ENCODE data around the gene CDK10. TPM values are rescaled to one million over a fixed set of nuclear protein-coding genes. Genes with fewer than 3 reads are reported as not detected.

Gene CDK10
- polyA plus RNA-seq, 3 donors = 16.5 to 107 (median 18.3) TPM

- peak in 1 of 3 donors; percentile 8 for DNase-seq
- Histone ChIP-seq H2AFZ (ENCODE audit: insufficient read depth, low read depth, low read length, poor library complexity, severe bottlenecking) (no peak overlapping the region), H3K4me1 (ENCODE audit: control insufficient read depth in 1 of 2, insufficient read depth in 2 of 2, low read length in 2 of 2) (peaks cover 14 to 24% of the 10 kb centered on the region in 2 donors), H3K27me3 (ENCODE audit: control insufficient read depth in 2 of 2, insufficient read depth in 2 of 2, low read length in 2 of 2) (no peaks in the 10 kb centered on the region), H3K4me2 (replicated peaks; ENCODE audit: extremely low read depth, low read length, poor library complexity, severe bottlenecking) (no peak overlapping the region), H3K9ac (ENCODE audit: insufficient read depth, low read length, poor library complexity, severe bottlenecking) (no peak overlapping the region), H4K20me1 (ENCODE audit: insufficient read depth, low read length) (peaks cover 53% of the 10 kb centered on the region), H3K36me3 (replicated peaks in 1 of 2; ENCODE audit: control insufficient read depth in 1 of 2, insufficient read depth in 2 of 2, low read length in 2 of 2) (peaks cover 41 to 46% of the 10 kb centered on the region in 2 donors), H3K4me3 (replicated peaks in 1 of 3; ENCODE audit: low read depth in 2 of 3, low read length in 3 of 3) (no peak overlapping the region), H3K9me3 (replicated peaks in 1 of 2; ENCODE audit: control insufficient read depth in 1 of 2, insufficient read depth in 1 of 2, low read length in 2 of 2) (no peaks in the 10 kb centered on the region), H3K27ac (ENCODE audit: low read depth in 1 of 2, low read length in 2 of 2) (no peak overlapping the region), H3K79me2 (ENCODE audit: insufficient read depth, low read length) (peaks cover 4% of the 10 kb centered on the region)
- Mint-ChIP-seq H3K4me3 (no peak overlapping the region), H3K36me3 (peaks cover 28 to 48% of the 10 kb centered on the region in 2 donors), H3K4me1 (peaks cover 7% of the 10 kb centered on the region), H3K27me3 (ENCODE audit: low read depth in 3 of 3) (peaks cover 0 to 7% (median 3%) of the 10 kb centered on the region in 3 donors), H3K27ac (no peak overlapping the region), H3K9me3 (no peaks in the 10 kb centered on the region)
- TF ChIP-seq CTCF (IDR thresholded peaks at IDR 0.05) = no peak
- 26% methylated on average over 15 of the region's 18 CpGs for WGBS (ENCODE audit: insufficient coverage)
- intact Hi-C loops (cut with micrococcal nuclease) = no loop called here
These were observed 10.2 kb downstream of the CDK10 start for GRCh38 chr16:89696670-89697128.

- DNase-seq = peak in 1 of 3 donors; percentile 6
- Mint-ChIP-seq H3K4me3 (no peak overlapping the region), H3K36me3 (peaks cover 28 to 43% of the 10 kb centered on the region in 2 donors), H3K27ac (no peak overlapping the region), H3K27me3 (ENCODE audit: low read depth in 3 of 3) (peaks cover 0 to 7% (median 3%) of the 10 kb centered on the region in 3 donors), H3K9me3 (no peaks in the 10 kb centered on the region), H3K4me1 (peaks cover 8% of the 10 kb centered on the region)
- H3K4me1 ChIP-seq (ENCODE audit: control insufficient read depth in 1 of 2, insufficient read depth in 2 of 2, low read length in 2 of 2) = peaks cover 18 to 28% of the 10 kb centered on the region in 2 donors
- no peak overlapping the region for H3K4me3 ChIP-seq (replicated peaks in 1 of 3; ENCODE audit: low read depth in 2 of 3, low read length in 3 of 3)
- no peak overlapping the region for H2AFZ ChIP-seq (ENCODE audit: insufficient read depth, low read depth, low read length, poor library complexity, severe bottlenecking)
- no peak overlapping the region for H3K9ac ChIP-seq (ENCODE audit: insufficient read depth, low read length, poor library complexity, severe bottlenecking)
- H3K27me3 ChIP-seq (ENCODE audit: control insufficient read depth in 2 of 2, insufficient read depth in 2 of 2, low read length in 2 of 2) = no peaks in the 10 kb centered on the region
- intact Hi-C loops (cut with micrococcal nuclease) = no loop called here
- H3K36me3 ChIP-seq (replicated peaks in 1 of 2; ENCODE audit: control insufficient read depth in 1 of 2, insufficient read depth in 2 of 2, low read length in 2 of 2) = peaks cover 36 to 41% of the 10 kb centered on the region in 2 donors
- no peak overlapping the region for H3K4me2 ChIP-seq (replicated peaks; ENCODE audit: extremely low read depth, low read length, poor library complexity, severe bottlenecking)
- H3K79me2 ChIP-seq (ENCODE audit: insufficient read depth, low read length) = peaks cover 4% of the 10 kb centered on the region
- TF ChIP-seq CTCF (IDR thresholded peaks at IDR 0.05) = no peak
- peaks cover 53% of the 10 kb centered on the region for H4K20me1 ChIP-seq (ENCODE audit: insufficient read depth, low read length)
- no peak overlapping the region for H3K27ac ChIP-seq (ENCODE audit: low read depth in 1 of 2, low read length in 2 of 2)
- no peaks in the 10 kb centered on the region for H3K9me3 ChIP-seq (replicated peaks in 1 of 2; ENCODE audit: control insufficient read depth in 1 of 2, insufficient read depth in 1 of 2, low read length in 2 of 2)
- WGBS (ENCODE audit: insufficient coverage) = 95% methylated on average over 16 of the region's 19 CpGs
These were observed 10.7 kb downstream of the CDK10 start for GRCh38 chr16:89697161-89697615.
